Endothelial cell of hepatic sinusoid (primary cell): ENCODE results near the gene ATAD1.
"Not testable (repeated sequence)": the region's sequence is repeated elsewhere in the genome, so short reads cannot be mapped to it uniquely, and the experiment has no call there.

Source experiments
- in situ Hi-C: cut with HindIII; loops from 2 replicates; pipeline ENCODE4 v1.10.0; 2017; ENCODE audit warnings: low sequenced_read_pairs

ATAD1 gene

GRCh38 chr10:87817609-87818504 is at the start of gene ATAD1:
Gene ATAD1 (minus strand): TSS chr10:87818226. CDS start chr10:87814599, 3,627 bp downstream.
- in situ Hi-C loops: no loop called here

- in situ Hi-C loops: no loop called here
Measured at GRCh38 chr10:87867453-87867852, 49.4 kb upstream of the ATAD1 start.

GRCh38 chr10:87866412-87866974 is 48.5 kb upstream of the ATAD1 start:
- in situ Hi-C loops: no loop called here

GRCh38 chr10:87865241-87865881 is 47.3 kb upstream of the ATAD1 start:
- in situ Hi-C loops: no loop called here

GRCh38 chr10:87864496-87865059 is 46.6 kb upstream of the ATAD1 start:
- in situ Hi-C loops: no loop called here

GRCh38 chr10:87863951-87864495 is 46.0 kb upstream of the ATAD1 start:
- in situ Hi-C loops: not testable (repeated sequence)

- in situ Hi-C loops: no loop called here
Measured at GRCh38 chr10:87863053-87863943, 45.3 kb upstream of the ATAD1 start, which contains the start of the genes KLLN and PTEN. Gene KLLN (minus strand): TSS chr10:87863533. CDS start chr10:87862487, 1,046 bp downstream. Gene PTEN (plus strand): TSS chr10:87863625. CDS start chr10:87864470, 845 bp downstream.

GRCh38 chr10:87862679-87863052 is 44.6 kb upstream of the ATAD1 start:
- in situ Hi-C loops: no loop called here

- in situ Hi-C loops: no loop called here
Measured at GRCh38 chr10:87861953-87862678, 44.1 kb upstream of the ATAD1 start.

- in situ Hi-C loops: no loop called here
Measured at GRCh38 chr10:87861566-87861952, 43.5 kb upstream of the ATAD1 start.

GRCh38 chr10:87860816-87861403 is 42.9 kb upstream of the ATAD1 start:
- in situ Hi-C loops: no loop called here

GRCh38 chr10:87860156-87860795 is 42.2 kb upstream of the ATAD1 start:
- in situ Hi-C loops: no loop called here

GRCh38 chr10:87855665-87856064 is 37.6 kb upstream of the ATAD1 start:
- in situ Hi-C loops: loop anchor here (10.0 kb wide), 1 partner anchor 649 kb away; no protein-coding TSS in a partner anchor

GRCh38 chr10:87855247-87855646 is 37.2 kb upstream of the ATAD1 start:
- in situ Hi-C loops: loop anchor here (10.0 kb wide), 1 partner anchor 650 kb away; no protein-coding TSS in a partner anchor

- in situ Hi-C loops: loop anchor here (10.0 kb wide), 1 partner anchor 653 kb away; no protein-coding TSS in a partner anchor
Measured at GRCh38 chr10:87852089-87852488, 34.1 kb upstream of the ATAD1 start.

- in situ Hi-C loops: loop anchor here (10.0 kb wide), 1 partner anchor 654 kb away; no protein-coding TSS in a partner anchor
Measured at GRCh38 chr10:87850742-87851205, 32.7 kb upstream of the ATAD1 start.

- in situ Hi-C loops: no loop called here
Measured at GRCh38 chr10:87849001-87849400, 31.0 kb upstream of the ATAD1 start.

GRCh38 chr10:87847550-87847949 is 29.5 kb upstream of the ATAD1 start:
- in situ Hi-C loops: no loop called here
